Trophoblast cell (in vitro differentiated cells and primary cell): ENCODE data around the gene SOAT2.

ENCODE experiments used
- DNase-seq, 2 donors: peaks; one replicate each; pipeline ENCODE4 v3.0.0-alpha.2; 2016
- H2AFZ ChIP-seq: 2 replicates; pipeline ENCODE4 v1.6.1; 2013; ENCODE audit warnings: low read length, moderate library complexity, mild to moderate bottlenecking; ENCODE audit not compliant: insufficient read depth, poor library complexity
- H2AK5ac ChIP-seq: 2 replicates; pipeline ENCODE4 v1.6.1; 2013; ENCODE audit warnings: mild to moderate bottlenecking, low read length
- H2BK120ac ChIP-seq: 2 replicates; pipeline ENCODE4 v1.6.1; 2013; ENCODE audit warnings: low read length, mild to moderate bottlenecking, moderate library complexity; ENCODE audit not compliant: insufficient read depth, poor library complexity
- H2BK12ac ChIP-seq: 2 replicates; pipeline ENCODE4 v1.6.1; 2013; ENCODE audit warnings: mild to moderate bottlenecking, low read length, moderate library complexity
- H2BK5ac ChIP-seq: 2 replicates; pipeline ENCODE4 v1.6.1; 2013; ENCODE audit warnings: low read length, low read depth, moderate library complexity, mild to moderate bottlenecking; ENCODE audit not compliant: poor library complexity
- H3K14ac ChIP-seq: 2 replicates; pipeline ENCODE4 v1.6.1; 2013; ENCODE audit warnings: mild to moderate bottlenecking, low read length
- H3K18ac ChIP-seq: 2 replicates; pipeline ENCODE4 v1.6.1; 2013; ENCODE audit warnings: mild to moderate bottlenecking, low read length
- H3K23ac ChIP-seq: 2 replicates; pipeline ENCODE4 v1.6.1; 2013; ENCODE audit warnings: low read length
- H3K27ac ChIP-seq: 2 replicates; pipeline ENCODE4 v1.5.1; 2013; ENCODE audit warnings: low read depth, mild to moderate bottlenecking, inconsistent platforms, low read length, moderate library complexity
- H3K27me3 ChIP-seq: 2 replicates; pipeline ENCODE4 v1.6.1; 2013; ENCODE audit warnings: inconsistent platforms, mild to moderate bottlenecking, low read length, moderate library complexity; ENCODE audit not compliant: insufficient read depth
- H3K36me3 ChIP-seq, 2 experiments: 1 replicate in 1 of 2; 2 replicates in 1 of 2; pipeline ENCODE4 v1.6.1; 2013; ENCODE audit warnings: low read length in 2 of 2, mild to moderate bottlenecking in 2 of 2, moderate library complexity in 1 of 2; ENCODE audit not compliant: insufficient read depth in 2 of 2, control insufficient read depth in 1 of 2
- H3K4ac ChIP-seq: 2 replicates; pipeline ENCODE4 v1.6.1; 2013; ENCODE audit warnings: low read depth, mild to moderate bottlenecking, low read length, moderate library complexity
- H3K4me1 ChIP-seq, 2 experiments: 1 replicate in 1 of 2; 2 replicates in 1 of 2; pipeline ENCODE4 v1.6.1; 2013; ENCODE audit warnings: low read length in 2 of 2, mild to moderate bottlenecking in 2 of 2, moderate library complexity in 1 of 2; ENCODE audit not compliant: insufficient read depth in 2 of 2, control insufficient read depth in 1 of 2
- H3K4me2 ChIP-seq: 2 replicates; pipeline ENCODE4 v1.6.1; 2013; ENCODE audit warnings: inconsistent platforms, mild to moderate bottlenecking, low read length, moderate library complexity
- H3K4me3 ChIP-seq: 2 replicates; pipeline ENCODE4 v1.5.1; 2013; ENCODE audit warnings: mild to moderate bottlenecking, low read depth, low read length, inconsistent platforms
- H3K79me1 ChIP-seq: one replicate; pipeline ENCODE4 v1.6.1; 2013; ENCODE audit warnings: low read length
- H3K79me2 ChIP-seq: 2 replicates; pipeline ENCODE4 v1.6.1; 2013; ENCODE audit warnings: low read length, mild to moderate bottlenecking; ENCODE audit not compliant: control insufficient read depth, insufficient read depth, poor library complexity
- H3K9ac ChIP-seq: 2 replicates; pipeline ENCODE4 v1.6.1; 2013; ENCODE audit warnings: mild to moderate bottlenecking, low read length
- H3K9me3 ChIP-seq: 2 replicates; pipeline ENCODE4 v1.6.1; 2013; ENCODE audit warnings: low read depth, mild to moderate bottlenecking, control low read depth, inconsistent platforms, low read length; ENCODE audit not compliant: insufficient read depth
- H4K12ac ChIP-seq: 2 replicates; pipeline ENCODE4 v1.6.1; 2013; ENCODE audit warnings: low read depth, mild to moderate bottlenecking, low read length, moderate library complexity
- H4K8ac ChIP-seq: 2 replicates; pipeline ENCODE4 v1.6.1; 2013; ENCODE audit warnings: low read depth, mild to moderate bottlenecking, low read length, moderate library complexity
- H4K91ac ChIP-seq: one replicate; pipeline ENCODE4 v1.6.1; 2013; ENCODE audit warnings: low read depth, mild to moderate bottlenecking, low read length, moderate library complexity
- WGBS: extraction: QIAGEN DNeasy Blood & Tissue Kit; methylation state at CpG from one replicate; pipeline ENCODE4 v1.1.7; 2013; ENCODE audit warnings: missing lambda C conversion rate; ENCODE audit not compliant: insufficient read length, insufficient coverage; ENCODE audit errors: extremely low coverage; 5-methylcytosine and 5-hydroxymethylcytosine counted together

SOAT2 gene

DNA sequence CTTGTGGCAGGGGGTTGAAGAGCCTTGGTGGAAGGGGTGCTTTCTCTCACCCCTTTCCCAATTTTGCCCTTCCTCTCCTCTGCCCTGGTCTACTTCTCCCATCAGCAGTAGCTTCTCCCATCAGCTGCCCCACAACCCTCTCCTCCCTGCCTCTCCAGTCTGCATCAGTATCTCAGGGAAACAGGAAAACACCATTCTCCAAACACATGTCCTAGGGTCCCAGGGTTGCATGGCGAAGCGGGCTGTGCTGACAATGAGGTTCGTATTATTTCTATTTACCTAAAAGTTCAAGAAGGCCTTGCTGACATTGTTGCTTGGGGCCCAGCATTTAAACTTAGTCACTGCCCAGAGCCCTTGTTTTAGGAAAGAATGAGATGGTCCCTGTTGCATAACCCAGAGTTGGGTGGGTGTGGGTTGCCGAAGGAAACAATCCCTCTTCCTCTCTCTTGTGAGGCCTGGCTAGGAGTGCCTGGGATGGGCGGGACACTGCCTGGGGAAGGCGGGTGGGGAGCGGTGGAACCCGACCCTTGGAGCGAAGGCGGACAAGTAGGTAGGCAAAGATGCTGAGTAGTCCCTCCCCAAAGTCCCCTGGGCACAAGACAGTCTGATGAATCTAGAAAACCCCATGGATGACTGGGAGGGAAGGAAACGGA lies 7.1 kb upstream of the SOAT2 start:
- Histone ChIP-seq H2AFZ (no peak overlapping the region), H3K9ac (no peak overlapping the region), H4K8ac (no peak overlapping the region), H4K12ac (no peak overlapping the region), H3K79me2 (no peaks in the 10 kb centered on the region), H3K36me3 (no peaks in the 10 kb centered on the region), H2BK5ac (no peak overlapping the region), H2BK120ac (no peak overlapping the region), H3K9me3 (peaks cover 7% of the 10 kb centered on the region), H3K4me1 (peaks cover 3 to 12% of the 10 kb centered on the region in 2 experiments), H3K4me2 (no peak overlapping the region), H2AK5ac (no peak overlapping the region), H3K4me3 (no peak overlapping the region), H3K14ac (no peak overlapping the region), H2BK12ac (no peak overlapping the region), H3K79me1 (no peaks in the 10 kb centered on the region), H3K23ac (no peak overlapping the region), H3K27ac (no peak overlapping the region), H4K91ac (no peak overlapping the region), H3K27me3 (peaks cover 34% of the 10 kb centered on the region), H3K18ac (no peak overlapping the region), H3K4ac (no peak overlapping the region)
- DNase-seq: peak in 1 of 2 donors; percentile 6
- WGBS: no CpG with 5 or more reads among the region's 11 CpGs

- Histone ChIP-seq H3K23ac (no peak overlapping the region), H4K91ac (no peak overlapping the region), H4K8ac (no peak overlapping the region), H2AFZ (no peak overlapping the region), H3K27me3 (peaks cover 34% of the 10 kb centered on the region), H3K4ac (no peak overlapping the region), H3K9me3 (peaks cover 7% of the 10 kb centered on the region), H3K4me2 (no peak overlapping the region), H3K4me1 (peaks cover 3 to 12% of the 10 kb centered on the region in 2 experiments), H3K36me3 (no peaks in the 10 kb centered on the region), H2BK12ac (no peak overlapping the region), H3K14ac (no peak overlapping the region), H3K9ac (no peak overlapping the region), H3K79me1 (no peaks in the 10 kb centered on the region), H2BK120ac (no peak overlapping the region), H2BK5ac (no peak overlapping the region), H3K79me2 (no peaks in the 10 kb centered on the region), H3K27ac (no peak overlapping the region), H3K18ac (no peak overlapping the region), H2AK5ac (no peak overlapping the region), H3K4me3 (no peak overlapping the region), H4K12ac (no peak overlapping the region)
- no peak for DNase-seq
- WGBS: no CpG with 5 or more reads among the region's 9 CpGs
These were observed 6.5 kb upstream of the SOAT2 start for GRCh38 chr12:53096759-53097158.

DNA sequence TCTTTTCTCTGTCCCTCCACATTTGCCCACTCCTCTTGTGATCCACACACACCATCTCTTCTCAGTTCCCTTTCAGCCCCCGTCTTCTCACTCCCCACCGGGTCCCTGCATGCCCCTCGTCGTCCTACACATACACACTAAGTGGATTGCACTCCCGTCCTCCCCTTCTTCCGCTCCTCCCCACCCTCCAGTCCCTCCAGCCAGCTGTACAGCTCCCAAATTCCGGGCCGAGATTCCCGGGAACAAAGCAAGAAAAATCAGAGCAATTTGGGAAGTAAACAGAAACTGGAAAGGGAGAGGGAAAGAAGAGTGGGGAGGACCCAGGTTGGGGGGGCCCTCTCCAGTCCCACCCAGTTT lies 6.1 kb upstream of the SOAT2 start:
- Histone ChIP-seq H3K14ac (no peak overlapping the region), H2BK5ac (no peak overlapping the region), H3K79me2 (no peaks in the 10 kb centered on the region), H2AFZ (no peak overlapping the region), H3K9me3 (peaks cover 7% of the 10 kb centered on the region), H3K23ac (no peak overlapping the region), H4K91ac (no peak overlapping the region), H2BK120ac (no peak overlapping the region), H4K12ac (no peak overlapping the region), H3K79me1 (no peaks in the 10 kb centered on the region), H3K27me3 (peaks cover 34% of the 10 kb centered on the region), H3K27ac (no peak overlapping the region), H3K4ac (no peak overlapping the region), H3K36me3 (no peaks in the 10 kb centered on the region), H3K9ac (no peak overlapping the region), H2AK5ac (no peak overlapping the region), H2BK12ac (no peak overlapping the region), H3K4me2 (peak overlapping the region; percentile 69), H3K18ac (no peak overlapping the region), H3K4me3 (peak overlapping the region; percentile 14), H4K8ac (no peak overlapping the region), H3K4me1 (peaks cover 3 to 12% of the 10 kb centered on the region in 2 experiments)
- DNase-seq: no peak
- no CpG with 5 or more reads among the region's 9 CpGs for WGBS

DNA sequence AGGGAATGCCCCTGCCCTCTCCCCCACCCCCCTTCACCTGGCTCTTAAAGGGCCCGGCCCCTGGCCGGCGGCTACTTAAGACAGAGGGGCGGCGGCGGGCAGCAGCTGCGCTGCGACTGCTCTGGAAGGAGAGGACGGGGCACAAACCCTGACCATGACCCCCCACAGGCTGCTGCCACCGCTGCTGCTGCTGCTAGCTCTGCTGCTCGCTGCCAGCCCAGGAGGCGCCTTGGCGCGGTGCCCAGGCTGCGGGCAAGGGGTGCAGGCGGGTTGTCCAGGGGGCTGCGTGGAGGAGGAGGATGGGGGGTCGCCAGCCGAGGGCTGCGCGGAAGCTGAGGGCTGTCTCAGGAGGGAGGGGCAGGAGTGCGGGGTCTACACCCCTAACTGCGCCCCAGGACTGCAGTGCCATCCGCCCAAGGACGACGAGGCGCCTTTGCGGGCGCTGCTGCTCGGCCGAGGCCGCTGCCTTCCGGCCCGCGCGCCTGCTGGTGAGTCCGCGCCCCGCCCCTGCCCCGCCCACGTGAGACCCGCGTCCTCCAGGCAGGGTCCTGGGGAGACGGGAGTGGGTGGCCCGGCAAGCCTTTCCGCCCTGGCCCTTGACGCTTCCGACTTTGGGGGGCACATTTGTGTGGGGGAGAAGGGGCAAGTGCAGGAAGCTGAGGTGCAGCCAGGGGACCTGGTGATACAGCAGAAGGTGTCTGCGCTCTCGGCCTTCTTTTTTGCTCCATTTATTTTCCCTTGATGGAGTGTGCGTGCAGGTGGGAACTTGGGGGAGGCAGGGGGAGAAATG lies 5.5 kb upstream of the SOAT2 start, which contains the start of gene IGFBP6:
IGFBP6 (plus strand) TSS at position 104 of the 790 bp plus-strand sequence; CDS start at position 155, 51 bp downstream.
- Histone ChIP-seq H2BK12ac (no peak within 1 kb of the TSS), H4K91ac (no peak within 1 kb of the TSS), H3K9me3 (peaks cover 7% of the 10 kb centered on the region), H3K14ac (no peak within 1 kb of the TSS), H3K4me1 (peaks cover 3 to 12% of the 10 kb centered on the region in 2 experiments), H3K23ac (no peak within 1 kb of the TSS), H3K79me1 (no peaks in the 10 kb centered on the region), H4K8ac (no peak within 1 kb of the TSS), H3K18ac (no peak within 1 kb of the TSS), H3K4ac (no peak within 1 kb of the TSS), H3K27me3 (peaks cover 34% of the 10 kb centered on the region), H3K4me2 (peak within 1 kb of the TSS; percentile 69), H3K79me2 (no peaks in the 10 kb centered on the region), H2AFZ (peak within 1 kb of the TSS; percentile 19), H2BK5ac (no peak within 1 kb of the TSS), H3K4me3 (peak within 1 kb of the TSS; percentile 57), H3K27ac (no peak within 1 kb of the TSS), H2BK120ac (no peak within 1 kb of the TSS), H2AK5ac (no peak within 1 kb of the TSS), H3K9ac (no peak within 1 kb of the TSS), H4K12ac (no peak within 1 kb of the TSS), H3K36me3 (no peaks in the 10 kb centered on the region)
- no CpG with 5 or more reads among the region's 51 CpGs for WGBS
- peak in 1 of 2 donors; percentile 47 for DNase-seq
